Keratinocyte (primary cell): ENCODE data around the gene ZMIZ1. TPM values are rescaled to one million over a fixed set of nuclear protein-coding genes. Genes with fewer than 3 reads are reported as not detected.

ENCODE experiments used
- DNase-seq: peaks from one replicate; pipeline ENCODE4 v3.0.0-alpha.2; 2011; ENCODE audit warnings: low read depth, missing footprints, low spot score
- FAIRE-seq: peaks from 2 replicates; lab custom pipeline; 2011; peaks lifted over from hg19 to GRCh38; lab: Jason Lieb, UNC
- H2AFZ ChIP-seq: 2 replicates; pipeline ENCODE4 v1.6.0; 2012; ENCODE audit warnings: low read length, control low read depth, inconsistent platforms; ENCODE audit not compliant: control insufficient read depth
- H3K27ac ChIP-seq: 2 replicates; pipeline ENCODE4 v1.5.1; 2011; ENCODE audit warnings: low read length; ENCODE audit not compliant: control insufficient read depth, insufficient read depth
- H3K27me3 ChIP-seq: 3 replicates; pipeline ENCODE4 v1.6.0; 2011; ENCODE audit warnings: low read length; ENCODE audit not compliant: control insufficient read depth, insufficient read depth; ENCODE audit errors: extremely low read depth
- H3K36me3 ChIP-seq, 2 experiments: 2 replicates in 1 of 2; 3 replicates in 1 of 2; pipeline ENCODE4 v1.5.1; 2011; ENCODE audit warnings: low read length in 2 of 2, mild to moderate bottlenecking in 1 of 2; ENCODE audit not compliant: control insufficient read depth in 2 of 2, insufficient read depth in 2 of 2; ENCODE audit errors: extremely low read depth in 1 of 2
- H3K4me1 ChIP-seq: 3 replicates; pipeline ENCODE4 v1.5.1; 2011; ENCODE audit warnings: low read length; ENCODE audit not compliant: control insufficient read depth, insufficient read depth; ENCODE audit errors: extremely low read depth
- H3K4me2 ChIP-seq: 3 replicates; pipeline ENCODE4 v1.6.0; 2011; ENCODE audit warnings: low read depth, low read length; ENCODE audit not compliant: control insufficient read depth, insufficient read depth; ENCODE audit errors: extremely low read depth
- H3K4me3 ChIP-seq, 3 experiments: fragments of 200-600 bp in 1 of 3; sonication (generic) in 1 of 3; 2 replicates in 2 of 3; 3 replicates in 1 of 3; pipeline ENCODE4 v1.5.1; 2011 to 2016; ENCODE audit warnings: low read length in 3 of 3, mild to moderate bottlenecking in 3 of 3, control low read depth in 2 of 3, inconsistent platforms in 1 of 3, low read depth in 1 of 3, mixed read lengths in 1 of 3, mixed run types in 1 of 3, moderate library complexity in 1 of 3; ENCODE audit not compliant: control insufficient read depth in 2 of 3, insufficient read depth in 2 of 3; ENCODE audit errors: extremely low read depth in 1 of 3
- H3K79me2 ChIP-seq: 2 replicates; pipeline ENCODE4 v1.6.0; 2012; ENCODE audit warnings: low read length; ENCODE audit not compliant: control insufficient read depth, insufficient read depth
- H3K9ac ChIP-seq: 3 replicates; pipeline ENCODE4 v1.6.0; 2011; ENCODE audit warnings: low read length; ENCODE audit not compliant: control insufficient read depth, insufficient read depth; ENCODE audit errors: extremely low read depth
- H3K9me1 ChIP-seq: 3 replicates; pipeline ENCODE4 v1.6.0; 2011; ENCODE audit warnings: low read length; ENCODE audit not compliant: control insufficient read depth, insufficient read depth; ENCODE audit errors: extremely low read depth
- H3K9me3 ChIP-seq: 2 replicates; pipeline ENCODE4 v1.5.1; 2012; ENCODE audit warnings: low read depth, low read length; ENCODE audit not compliant: control insufficient read depth
- H4K20me1 ChIP-seq: 3 replicates; pipeline ENCODE4 v1.6.0; 2011; ENCODE audit warnings: low read length; ENCODE audit not compliant: control insufficient read depth, insufficient read depth; ENCODE audit errors: extremely low read depth
- EZH2 ChIP-seq: IDR thresholded peaks from one replicate; pipeline ENCODE4 v1.6.1; 2012; ENCODE audit warnings: inconsistent platforms, mild to moderate bottlenecking, low read length, moderate library complexity
- dilution Hi-C: fragments of 300-500 bp; cut with MboI; formaldehyde crosslinking; loops from one replicate; pipeline ENCODE4 v1.7.0; 2020; ENCODE audit warnings: low sequenced_read_pairs; ENCODE audit not compliant: extremely low pct_ligation_motif_present
- polyA plus RNA-seq, 5 experiments: library from polyadenylated mRNA; depleted of rRNA in 3 of 5; stranded (reverse) in 3 of 5; stranded (forward) in 1 of 5; unstranded in 1 of 5; fragments of >200 nt; gene quantifications; 1 replicate in 1 of 5; 2 replicates in 3 of 5; 3 replicates in 1 of 5; pipeline versions ENCODE4 v1.2.1 to v1.2.3, GENCODE V29; 2011 to 2012; ENCODE audit warnings: missing spikeins in 2 of 5, low read depth in 1 of 5, low replicate concordance in 1 of 5
- TF ChIP-seq, protein P1 (sequence below), 3 experiments: IDR thresholded peaks in 1 of 3; conservative IDR thresholded peaks in 1 of 3; optimal IDR thresholded peaks in 1 of 3; 2 replicates in 2 of 3; 3 replicates in 1 of 3; pipeline versions ENCODE3 to v1.5.1; 2011; ENCODE audit warnings: low read length in 3 of 3, mild to moderate bottlenecking in 3 of 3, moderate library complexity in 2 of 3, control low read depth in 1 of 3, inconsistent platforms in 1 of 3; ENCODE audit not compliant: insufficient read depth in 2 of 3; ENCODE audit errors: extremely low read depth in 1 of 3

Gene ZMIZ1
- polyA plus RNA-seq, 1 donor (not counting 4 experiments of a cell fraction or from before 2014, with no cell fraction given) = 1.8 TPM

- DNase-seq = no peak
- Histone ChIP-seq H3K9me1 (no peaks in the 10 kb centered on the region), H3K9ac (no peak overlapping the region), H3K79me2 (no peaks in the 10 kb centered on the region), H3K4me2 (no peak overlapping the region), H3K27me3 (no peaks in the 10 kb centered on the region), H3K4me3 (no peak overlapping the region), H2AFZ (no peak overlapping the region), H3K27ac (no peak overlapping the region), H4K20me1 (no peaks in the 10 kb centered on the region), H3K9me3 (no peaks in the 10 kb centered on the region), H3K36me3 (peaks cover 3 to 17% of the 10 kb centered on the region in 2 experiments), H3K4me1 (no peaks in the 10 kb centered on the region)
- dilution Hi-C loops = no loop called here
- no peak for FAIRE-seq
- TF ChIP-seq, protein P1, sequence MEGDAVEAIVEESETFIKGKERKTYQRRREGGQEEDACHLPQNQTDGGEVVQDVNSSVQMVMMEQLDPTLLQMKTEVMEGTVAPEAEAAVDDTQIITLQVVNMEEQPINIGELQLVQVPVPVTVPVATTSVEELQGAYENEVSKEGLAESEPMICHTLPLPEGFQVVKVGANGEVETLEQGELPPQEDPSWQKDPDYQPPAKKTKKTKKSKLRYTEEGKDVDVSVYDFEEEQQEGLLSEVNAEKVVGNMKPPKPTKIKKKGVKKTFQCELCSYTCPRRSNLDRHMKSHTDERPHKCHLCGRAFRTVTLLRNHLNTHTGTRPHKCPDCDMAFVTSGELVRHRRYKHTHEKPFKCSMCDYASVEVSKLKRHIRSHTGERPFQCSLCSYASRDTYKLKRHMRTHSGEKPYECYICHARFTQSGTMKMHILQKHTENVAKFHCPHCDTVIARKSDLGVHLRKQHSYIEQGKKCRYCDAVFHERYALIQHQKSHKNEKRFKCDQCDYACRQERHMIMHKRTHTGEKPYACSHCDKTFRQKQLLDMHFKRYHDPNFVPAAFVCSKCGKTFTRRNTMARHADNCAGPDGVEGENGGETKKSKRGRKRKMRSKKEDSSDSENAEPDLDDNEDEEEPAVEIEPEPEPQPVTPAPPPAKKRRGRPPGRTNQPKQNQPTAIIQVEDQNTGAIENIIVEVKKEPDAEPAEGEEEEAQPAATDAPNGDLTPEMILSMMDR (optimal IDR thresholded peaks at IDR 0.05 in 1 of 3, IDR thresholded peaks at IDR 0.05 in 1 of 3, conservative IDR thresholded peaks at IDR 0.05 in 1 of 3; ENCODE audit: extremely low read depth in 1 of 3, insufficient read depth in 2 of 3, low read length in 3 of 3) = no peak
- no peak for TF ChIP-seq EZH2
These were observed 139.7 kb downstream of the ZMIZ1 start for GRCh38 chr10:79208251-79208983.

GRCh38 chr10:79209340-79209739 is 140.6 kb downstream of the ZMIZ1 start:
- H4K20me1 ChIP-seq = no peaks in the 10 kb centered on the region

More at GRCh38 chr10:79209340-79209739, 140.6 kb downstream of the ZMIZ1 start:
- H3K4me1 ChIP-seq = no peaks in the 10 kb centered on the region
- no peaks in the 10 kb centered on the region for H3K9me1 ChIP-seq
- H3K4me3 ChIP-seq = no peak overlapping the region
- no peak overlapping the region for H2AFZ ChIP-seq
- H3K9ac ChIP-seq = no peak overlapping the region
- H3K27me3 ChIP-seq = no peaks in the 10 kb centered on the region
- TF ChIP-seq, protein P1 (optimal IDR thresholded peaks at IDR 0.05 in 1 of 3, IDR thresholded peaks at IDR 0.05 in 1 of 3, conservative IDR thresholded peaks at IDR 0.05 in 1 of 3; ENCODE audit: extremely low read depth in 1 of 3, insufficient read depth in 2 of 3, low read length in 3 of 3) = no peak
- no peak for DNase-seq
- H3K27ac ChIP-seq = no peak overlapping the region
- no peaks in the 10 kb centered on the region for H3K79me2 ChIP-seq
- H3K9me3 ChIP-seq = no peaks in the 10 kb centered on the region
- dilution Hi-C loops = no loop called here
- H3K36me3 ChIP-seq = peaks cover 3 to 17% of the 10 kb centered on the region in 2 experiments
- FAIRE-seq = no peak
- H3K4me2 ChIP-seq = no peak overlapping the region
